HepG2 (cell line): ENCODE results near the gene CABLES2. TPM values are rescaled to one million over a fixed set of nuclear protein-coding genes. Genes with fewer than 3 reads are reported as not detected.

Experiments
- ATF1 ChIP-seq: IDR thresholded peaks from 2 replicates; pipeline ENCODE4 v1.6.1; 2016; ENCODE audit warnings: mild to moderate bottlenecking, control low read depth
- ATF7-NPFF ChIP-seq: sonication (generic); formaldehyde crosslinking; IDR thresholded peaks from 2 replicates; pipeline ENCODE4 v1.8.1; 2023; ENCODE audit warnings: mild to moderate bottlenecking, low read depth, missing genetic modification reagents, moderate library complexity
- BATF2 ChIP-seq: sonication (generic); formaldehyde crosslinking; IDR thresholded peaks from 2 replicates; pipeline ENCODE4 v1.8.0; 2022; ENCODE audit warnings: mild to moderate bottlenecking, missing genetic modification reagents, moderate library complexity
- BRF2 ChIP-seq: sonication (generic); formaldehyde crosslinking; IDR thresholded peaks from 2 replicates; pipeline ENCODE4 v1.8.1; 2022; ENCODE audit warnings: mild to moderate bottlenecking, missing genetic modification reagents
- CREB1 ChIP-seq, 2 experiments: fragments of 450-650 bp in 1 of 2; IDR thresholded peaks; 2 replicates each; pipeline ENCODE4 v1.6.1; 2016 to 2017; ENCODE audit warnings: control low read depth in 1 of 2, mild to moderate bottlenecking in 1 of 2, missing compliant biosample characterization in 1 of 2, missing genetic modification characterization in 1 of 2
- CTCF ChIP-seq: sonication (generic); formaldehyde crosslinking; IDR thresholded peaks from 2 replicates; pipeline ENCODE4 v1.5.0; 2020; ENCODE audit warnings: mild to moderate bottlenecking, missing genetic modification reagents, moderate library complexity
- ERF ChIP-seq: IDR thresholded peaks from 2 replicates; pipeline ENCODE4 v1.6.1; 2018; ENCODE audit warnings: missing biosample characterization, missing genetic modification reagents
- FIP1L1 ChIP-seq: fragments of 200-400 bp; formaldehyde crosslinking; IDR thresholded peaks from 2 replicates; pipeline ENCODE4 v1.6.1; 2018; ENCODE audit warnings: low read depth, mild to moderate bottlenecking, low read length, moderate library complexity, borderline replicate concordance; ENCODE audit not compliant: insufficient read depth
- FOXC1 ChIP-seq: sonication (generic); formaldehyde crosslinking; IDR thresholded peaks from 2 replicates; pipeline ENCODE4 v1.8.0; 2022; ENCODE audit warnings: mild to moderate bottlenecking, missing genetic modification reagents, borderline replicate concordance
- HOXA9 ChIP-seq: sonication (generic); formaldehyde crosslinking; IDR thresholded peaks from 2 replicates; pipeline ENCODE4 v1.8.1; 2022; ENCODE audit warnings: missing genetic modification reagents, mild to moderate bottlenecking, moderate library complexity, borderline replicate concordance
- IKZF4 ChIP-seq: sonication (generic); formaldehyde crosslinking; IDR thresholded peaks from 2 replicates; pipeline ENCODE4 v1.5.1; 2020; ENCODE audit warnings: borderline replicate concordance, mild to moderate bottlenecking, low read depth, missing genetic modification reagents; ENCODE audit errors: not compliant biosample characterization
- MAX ChIP-seq: IDR thresholded peaks from 2 replicates; pipeline ENCODE4 v1.6.1; 2012; ENCODE audit warnings: inconsistent platforms
- RBM39 ChIP-seq: fragments of 200-400 bp; formaldehyde crosslinking; IDR thresholded peaks from one replicate; pipeline ENCODE4 v1.6.1; 2018; ENCODE audit warnings: antibody characterized with exemption, mild to moderate bottlenecking, low read depth, low read length; ENCODE audit not compliant: poor library complexity, severe bottlenecking
- SMC3 ChIP-seq: IDR thresholded peaks from 2 replicates; pipeline ENCODE4 v1.6.1; 2011; ENCODE audit warnings: low read length, improper control_type of control experiment
- SMYD3 ChIP-seq: sonication (generic); formaldehyde crosslinking; IDR thresholded peaks from 2 replicates; pipeline ENCODE4 v1.8.1; 2023; ENCODE audit warnings: mild to moderate bottlenecking, missing genetic modification reagents
- SP2 ChIP-seq: sonication (generic); formaldehyde crosslinking; IDR thresholded peaks from 2 replicates; pipeline ENCODE4 v1.5.1; 2020; ENCODE audit warnings: mild to moderate bottlenecking, missing genetic modification reagents
- TRAFD1 ChIP-seq: sonication (generic); formaldehyde crosslinking; IDR thresholded peaks from 2 replicates; pipeline ENCODE4 v1.5.1; 2020; ENCODE audit warnings: missing genetic modification reagents, mild to moderate bottlenecking, borderline replicate concordance
- XBP1 ChIP-seq: sonication (generic); formaldehyde crosslinking; IDR thresholded peaks from 2 replicates; pipeline ENCODE4 v1.5.0; 2020; ENCODE audit warnings: missing genetic modification reagents
- ZBTB1 ChIP-seq: sonication (generic); formaldehyde crosslinking; IDR thresholded peaks from 2 replicates; pipeline ENCODE4 v1.4.0; 2020; ENCODE audit warnings: missing genetic modification reagents, borderline replicate concordance
- ZFP37 ChIP-seq: sonication (generic); formaldehyde crosslinking; IDR thresholded peaks from 2 replicates; pipeline ENCODE4 v1.4.0; 2020; ENCODE audit warnings: missing genetic modification reagents, borderline replicate concordance
- ZFP62 ChIP-seq: sonication (generic); formaldehyde crosslinking; IDR thresholded peaks from 2 replicates; pipeline ENCODE4 v1.4.0; 2020; ENCODE audit warnings: missing genetic modification reagents
- ZFY ChIP-seq: sonication (generic); formaldehyde crosslinking; IDR thresholded peaks from 2 replicates; pipeline ENCODE4 v1.4.0; 2020; ENCODE audit warnings: missing genetic modification reagents
- ZNF484 ChIP-seq: sonication (generic); formaldehyde crosslinking; IDR thresholded peaks from 2 replicates; pipeline ENCODE4 v1.5.1; 2020; ENCODE audit warnings: mild to moderate bottlenecking, low read depth, missing genetic modification reagents, borderline replicate concordance
- polyA plus RNA-seq, 8 experiments: library from polyadenylated mRNA; depleted of rRNA in 3 of 8; stranded (reverse) in 7 of 8; unstranded in 1 of 8; fragments of >200 nt; fragmentation: Illumina TruSeq in 4 of 8; extraction: Trizol in 4 of 8; gene quantifications; 2 replicates each; pipeline versions ENCODE4 v1.2.1 to v1.2.3, GENCODE V29; 2011 to 2016; ENCODE audit warnings: low read depth in 4 of 8, missing spikeins in 1 of 8, mixed read lengths in 1 of 8; ENCODE audit not compliant: insufficient read depth in 1 of 8
- total RNA-seq, 5 experiments: library from RNA; depleted of rRNA; stranded (reverse); fragments of >200 nt; fragmentation: Illumina TruSeq; extraction: Trizol; gene quantifications; 2 replicates each; pipeline ENCODE4 v1.2.3, GENCODE V29; 2016; ENCODE audit warnings: low read depth in 1 of 5

CABLES2 gene
- total and polyA plus RNA-seq, 2 of the 13 experiments (the other 11 are each of a cell fraction or from before 2014, with no cell fraction given): 5.2 to 9.7 TPM

GRCh38 chr20:62368976-62369814 is 37.9 kb downstream of the CABLES2 start (continued):
- TF ChIP-seq ZBTB1 (CRISPR knock-in tag) (no peak), SP2 (peak; percentile 30; the same call in 1 of the 2 replicates), BRF2 (CRISPR knock-in tag) (no peak), SMC3 (no peak; the same call in 1 of the 2 replicates), ZFY (peak; percentile 51; the same call in 1 of the 2 replicates), FIP1L1 (0 out of 2 replicates have a peak, but pooled peaks have one; percentile 33), TRAFD1 (CRISPR knock-in tag) (no peak), ZNF484 (CRISPR knock-in tag) (no peak), HOXA9 (CRISPR knock-in tag) (no peak), ATF1 (CRISPR knock-in tag) (no peak), SMYD3 (CRISPR knock-in tag) (no peak), ATF7-NPFF (CRISPR knock-in tag) (peak; percentile 61; the same call in 1 of the 2 replicates), BATF2 (CRISPR knock-in tag) (no peak), ZFP37 (CRISPR knock-in tag) (0 out of 2 replicates have a peak, but pooled peaks have one; percentile 12), ERF (CRISPR knock-in tag) (no peak), CTCF (CRISPR knock-in tag) (peak; percentile 65), MAX (no peak), RBM39 (peak; percentile 13), CREB1 (IDR thresholded peaks at IDR 0.05) (peak; percentile 74), CREB1 (CRISPR knock-in tag; IDR thresholded peaks at IDR 0.05) (no peak), IKZF4 (CRISPR knock-in tag) (peak; percentile 44), ZFP62 (no peak), FOXC1 (CRISPR knock-in tag) (no peak), XBP1 (CRISPR knock-in tag) (no peak)
